SU-DHL-6 (cell line): ENCODE data around the gene SLC23A2.

Source experiments
- H2AFZ ChIP-seq: fragments of 200-600 bp; sonication (generic); 2 replicates; pipeline ENCODE4 v1.6.1; 2014; ENCODE audit warnings: low read depth, mild to moderate bottlenecking, moderate library complexity, mixed read lengths, antibody characterized with exemption, low read length; ENCODE audit not compliant: severe bottlenecking
- H3F3A ChIP-seq: fragments of 200-600 bp; shearing (Covaris generic); 2 replicates; pipeline ENCODE4 v1.6.0; 2016; ENCODE audit warnings: antibody characterized with exemption, mild to moderate bottlenecking; ENCODE audit not compliant: insufficient read depth
- H3K27ac ChIP-seq: fragments of 200-600 bp; sonication (generic); 2 replicates; pipeline ENCODE4 v1.5.1; 2016; ENCODE audit warnings: low read depth, mild to moderate bottlenecking, low read length, moderate library complexity, mixed read lengths
- H3K27me3 ChIP-seq: fragments of 200-600 bp; sonication (generic), shearing (Covaris generic); 2 replicates; pipeline ENCODE4 v1.6.0; 2014; ENCODE audit warnings: mild to moderate bottlenecking, low read length
- H3K36me3 ChIP-seq: fragments of 200-600 bp; sonication (generic); 2 replicates; pipeline ENCODE4 v1.6.1; 2014; ENCODE audit warnings: mild to moderate bottlenecking, low read length, mixed read lengths
- H3K4me2 ChIP-seq: fragments of 300-600, 200-600 bp; shearing (Covaris generic), sonication (generic); 2 replicates; pipeline ENCODE4 v1.6.0; 2014; ENCODE audit warnings: low read length, low read depth, mild to moderate bottlenecking; ENCODE audit not compliant: poor library complexity, severe bottlenecking
- H3K4me3 ChIP-seq: fragments of 200-600 bp; sonication (generic); 2 replicates; pipeline ENCODE4 v1.5.1; 2014; ENCODE audit warnings: antibody characterized with exemption, low read length, mild to moderate bottlenecking, mixed read lengths; ENCODE audit not compliant: insufficient read depth, poor library complexity, severe bottlenecking
- H3K79me2 ChIP-seq: fragments of 200-600 bp; sonication (generic); 2 replicates; pipeline ENCODE4 v1.6.1; 2014; ENCODE audit warnings: mild to moderate bottlenecking, low read length, moderate library complexity; ENCODE audit not compliant: insufficient read depth
- H3K9ac ChIP-seq: fragments of 200-600 bp; sonication (generic); 2 replicates; pipeline ENCODE4 v1.7.0; 2014; ENCODE audit warnings: mild to moderate bottlenecking, low read length
- H3K9me2 ChIP-seq: fragments of 200-600 bp; sonication (generic); replicated peaks from 2 replicates; pipeline ENCODE4 v1.6.1; 2014; ENCODE audit warnings: low read length; ENCODE audit not compliant: insufficient read depth
- H3K9me3 ChIP-seq: fragments of 200-600 bp; sonication (generic); 2 replicates; pipeline ENCODE4 v1.6.1; 2014; ENCODE audit warnings: low read length, mixed read lengths; ENCODE audit not compliant: insufficient read depth
- H4K20me1 ChIP-seq: fragments of 200-600 bp; sonication (generic); 2 replicates; pipeline ENCODE4 v1.6.1; 2014; ENCODE audit warnings: low read depth, mild to moderate bottlenecking, antibody characterized with exemption, low read length, moderate library complexity, mixed read lengths
- EZH2phosphoT487 ChIP-seq: fragments of 200-600 bp; sonication (generic), shearing (Covaris generic); conservative IDR thresholded peaks from 2 replicates; pipeline ENCODE4 v1.6.1; 2018; ENCODE audit warnings: mild to moderate bottlenecking, antibody characterized with exemption, low read length, moderate library complexity, mixed read lengths
- TF ChIP-seq, protein P1 (sequence below): fragments of 200-600 bp; sonication (generic); IDR thresholded peaks from one replicate; pipeline ENCODE4 v1.5.1; 2017; ENCODE audit warnings: antibody characterized with exemption, mild to moderate bottlenecking, low read length, moderate library complexity; ENCODE audit not compliant: insufficient read depth, poor library complexity, severe bottlenecking

Gene SLC23A2

DNA sequence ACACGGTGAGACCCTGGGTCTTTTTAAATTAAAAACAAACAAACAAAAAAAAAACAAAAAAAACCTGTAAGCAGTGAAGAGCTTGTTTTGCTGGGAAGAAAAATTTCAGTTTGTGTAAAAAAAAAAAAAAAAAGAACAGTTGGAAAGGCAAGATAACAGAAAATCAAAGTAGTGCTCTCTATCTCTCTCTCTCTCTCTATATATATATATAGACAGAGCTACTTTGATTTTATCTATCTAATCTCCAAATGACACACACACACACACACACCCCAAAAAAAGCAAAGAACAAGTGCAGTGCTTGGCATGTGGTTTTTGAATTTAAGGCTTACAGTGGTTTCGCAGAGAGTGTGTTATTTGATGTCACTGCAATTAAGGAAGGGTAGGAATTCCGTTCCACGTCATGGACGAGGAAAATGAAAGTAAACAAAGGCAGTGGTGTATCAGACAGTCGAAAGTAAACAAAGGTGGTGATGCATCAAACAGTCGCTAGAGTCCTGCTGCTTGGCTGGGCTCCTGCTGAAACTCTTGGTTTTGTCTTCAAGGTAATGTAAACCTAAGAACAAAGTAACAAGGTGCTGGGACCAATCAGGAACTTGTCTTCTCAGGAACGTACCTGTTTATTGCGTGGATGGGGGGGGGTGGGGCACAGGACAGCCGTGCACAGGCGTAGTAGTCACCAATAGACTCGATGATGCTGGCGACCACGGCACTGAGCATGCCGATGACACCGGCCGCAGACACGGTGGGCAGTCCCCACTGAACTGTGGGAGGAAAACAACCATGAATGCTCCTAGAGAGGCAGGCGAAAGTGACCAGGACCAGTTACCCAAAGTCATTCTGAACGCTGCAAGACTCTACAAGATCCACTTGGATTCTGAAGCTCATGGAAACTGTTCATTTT is 131.8 kb downstream of the SLC23A2 start:
- H2AFZ ChIP-seq: no peak overlapping the region
- H3K79me2 ChIP-seq: no peaks in the 10 kb centered on the region
- no peaks in the 10 kb centered on the region for H3K9me2 ChIP-seq
- H3K27ac ChIP-seq: no peak overlapping the region
- no peak overlapping the region for H3K9ac ChIP-seq
- no peaks in the 10 kb centered on the region for H4K20me1 ChIP-seq
- no peak overlapping the region for H3K4me3 ChIP-seq
- no peaks in the 10 kb centered on the region for H3F3A ChIP-seq
- H3K9me3 ChIP-seq: no peaks in the 10 kb centered on the region
- H3K4me2 ChIP-seq: no peak overlapping the region
- no peaks in the 10 kb centered on the region for H3K27me3 ChIP-seq
- no peak for TF ChIP-seq EZH2phosphoT487
- TF ChIP-seq, protein P1, sequence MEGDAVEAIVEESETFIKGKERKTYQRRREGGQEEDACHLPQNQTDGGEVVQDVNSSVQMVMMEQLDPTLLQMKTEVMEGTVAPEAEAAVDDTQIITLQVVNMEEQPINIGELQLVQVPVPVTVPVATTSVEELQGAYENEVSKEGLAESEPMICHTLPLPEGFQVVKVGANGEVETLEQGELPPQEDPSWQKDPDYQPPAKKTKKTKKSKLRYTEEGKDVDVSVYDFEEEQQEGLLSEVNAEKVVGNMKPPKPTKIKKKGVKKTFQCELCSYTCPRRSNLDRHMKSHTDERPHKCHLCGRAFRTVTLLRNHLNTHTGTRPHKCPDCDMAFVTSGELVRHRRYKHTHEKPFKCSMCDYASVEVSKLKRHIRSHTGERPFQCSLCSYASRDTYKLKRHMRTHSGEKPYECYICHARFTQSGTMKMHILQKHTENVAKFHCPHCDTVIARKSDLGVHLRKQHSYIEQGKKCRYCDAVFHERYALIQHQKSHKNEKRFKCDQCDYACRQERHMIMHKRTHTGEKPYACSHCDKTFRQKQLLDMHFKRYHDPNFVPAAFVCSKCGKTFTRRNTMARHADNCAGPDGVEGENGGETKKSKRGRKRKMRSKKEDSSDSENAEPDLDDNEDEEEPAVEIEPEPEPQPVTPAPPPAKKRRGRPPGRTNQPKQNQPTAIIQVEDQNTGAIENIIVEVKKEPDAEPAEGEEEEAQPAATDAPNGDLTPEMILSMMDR: no peak
- H3K36me3 ChIP-seq: no peaks in the 10 kb centered on the region

DNA sequence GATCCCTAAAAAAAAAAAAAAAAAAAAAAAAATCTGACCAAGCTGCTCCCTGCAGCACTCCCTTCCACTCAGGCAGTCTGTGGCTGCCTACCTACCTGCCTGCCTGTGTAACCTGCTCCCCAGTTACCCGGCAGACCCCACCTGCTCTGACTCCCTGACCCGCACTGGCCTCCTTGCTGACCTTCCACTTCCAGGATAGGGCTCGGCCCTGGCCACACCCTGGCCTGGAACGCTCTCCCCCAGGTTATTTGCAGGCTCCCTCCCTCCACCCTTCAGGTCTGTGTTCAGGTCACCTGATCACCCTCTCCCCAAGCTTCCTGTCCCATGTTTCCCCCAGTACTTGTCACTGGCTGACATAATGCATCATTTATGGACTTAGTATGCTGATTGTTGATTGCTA is 134.3 kb downstream of the SLC23A2 start:
- H3K9me2 ChIP-seq: no peaks in the 10 kb centered on the region
- no peak overlapping the region for H2AFZ ChIP-seq
- H3K9ac ChIP-seq: no peak overlapping the region
- H3K4me2 ChIP-seq: no peak overlapping the region
- no peaks in the 10 kb centered on the region for H4K20me1 ChIP-seq
- no peak overlapping the region for H3K4me3 ChIP-seq
- no peaks in the 10 kb centered on the region for H3K27me3 ChIP-seq
- H3K79me2 ChIP-seq: no peaks in the 10 kb centered on the region
- H3K9me3 ChIP-seq: no peaks in the 10 kb centered on the region
- no peaks in the 10 kb centered on the region for H3F3A ChIP-seq
- TF ChIP-seq EZH2phosphoT487: no peak
- TF ChIP-seq, protein P1: no peak
- no peak overlapping the region for H3K27ac ChIP-seq
- H3K36me3 ChIP-seq: no peaks in the 10 kb centered on the region

DNA sequence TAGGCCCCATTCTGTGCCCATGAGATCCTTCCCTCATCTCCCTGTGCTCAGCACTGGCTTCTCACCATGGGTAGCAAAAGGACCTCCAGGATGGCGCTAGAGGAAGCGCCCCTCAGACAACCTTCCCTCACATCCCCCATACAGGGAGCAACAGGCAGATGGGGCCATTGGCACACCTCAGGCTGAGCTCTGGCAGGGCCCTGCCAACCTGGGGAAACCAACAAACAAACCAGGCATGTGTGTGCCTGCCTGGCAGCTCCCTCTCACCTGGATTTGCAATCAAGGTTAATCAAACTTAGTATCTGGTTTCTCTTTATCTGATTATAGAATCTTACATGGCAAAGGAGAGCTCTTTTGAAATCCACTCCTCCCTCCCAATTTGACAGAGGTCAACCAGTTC is 134.9 kb downstream of the SLC23A2 start:
- Histone ChIP-seq H2AFZ (no peak overlapping the region), H4K20me1 (no peaks in the 10 kb centered on the region), H3K4me3 (no peak overlapping the region), H3K27ac (no peak overlapping the region), H3K9ac (no peak overlapping the region), H3K9me2 (no peaks in the 10 kb centered on the region), H3K36me3 (no peaks in the 10 kb centered on the region), H3F3A (no peaks in the 10 kb centered on the region), H3K27me3 (no peaks in the 10 kb centered on the region), H3K4me2 (no peak overlapping the region), H3K9me3 (no peaks in the 10 kb centered on the region), H3K79me2 (no peaks in the 10 kb centered on the region)
- TF ChIP-seq, protein P1: no peak
- TF ChIP-seq EZH2phosphoT487: no peak
